Ishikawa (cell line): ENCODE data around the gene TMSB15A.
A peak's percentile ranks its signal among the peaks of the same experiment; 100 is the strongest.

ENCODE experiments used
- CEBPB ChIP-seq: IDR thresholded peaks from 2 replicates; pipeline ENCODE4 v1.6.1; 2012
- CREB1 ChIP-seq: IDR thresholded peaks from 2 replicates; pipeline ENCODE4 v1.6.1; 2012; ENCODE audit warnings: low read depth
- EGR1 ChIP-seq: IDR thresholded peaks from 2 replicates; pipeline ENCODE4 v1.6.1; 2012
- EP300 ChIP-seq: IDR thresholded peaks from 2 replicates; pipeline ENCODE4 v1.6.1; 2012; ENCODE audit warnings: borderline replicate concordance
- FOXM1 ChIP-seq: IDR thresholded peaks from 2 replicates; pipeline ENCODE4 v1.6.1; 2012; ENCODE audit warnings: low read depth, borderline replicate concordance
- MAX ChIP-seq: IDR thresholded peaks from 2 replicates; pipeline ENCODE4 v1.6.1; 2012
- NFIC ChIP-seq: IDR thresholded peaks from 2 replicates; pipeline ENCODE4 v1.6.1; 2012
- RAD21 ChIP-seq: IDR thresholded peaks from 2 replicates; pipeline ENCODE4 v1.6.1; 2012; ENCODE audit warnings: low read depth
- REST ChIP-seq: IDR thresholded peaks from 2 replicates; pipeline ENCODE4 v1.6.1; 2012; ENCODE audit warnings: low read depth, mild to moderate bottlenecking
- TAF1 ChIP-seq: IDR thresholded peaks from 2 replicates; pipeline ENCODE4 v1.6.1; 2012; ENCODE audit warnings: low read depth, mild to moderate bottlenecking
- TCF12 ChIP-seq: IDR thresholded peaks from 2 replicates; pipeline ENCODE4 v1.6.1; 2012; ENCODE audit warnings: low read depth
- TEAD4 ChIP-seq: IDR thresholded peaks from 2 replicates; pipeline ENCODE4 v1.6.1; 2012
- USF1 ChIP-seq: IDR thresholded peaks from 2 replicates; pipeline ENCODE4 v1.6.1; 2012
- YY1 ChIP-seq: IDR thresholded peaks from 2 replicates; pipeline ENCODE4 v1.6.1; 2012; ENCODE audit warnings: low read depth
- ZBTB7A ChIP-seq: IDR thresholded peaks from 2 replicates; pipeline ENCODE4 v1.6.1; 2012; ENCODE audit warnings: low read depth

Gene TMSB15A

GRCh38 chrX:102515975-102516941 lies at the start of gene TMSB15A:
TSS of gene TMSB15A (minus strand) at chrX:102516739.
- TF ChIP-seq NFIC: no peak
- TF ChIP-seq MAX: peak; percentile 42

GRCh38 chrX:102560423-102561068 lies 44.0 kb upstream of the TMSB15A start:
- TF ChIP-seq NFIC (no peak), USF1 (no peak), ZBTB7A (no peak), REST (no peak), EGR1 (no peak), TCF12 (no peak), CREB1 (no peak), FOXM1 (no peak)

- TF ChIP-seq MAX: no peak
- no peak for TF ChIP-seq TCF12
- no peak for TF ChIP-seq EGR1
- TF ChIP-seq RAD21: no peak
- TF ChIP-seq REST: no peak
- no peak for TF ChIP-seq NFIC
- no peak for TF ChIP-seq EP300
- TF ChIP-seq TEAD4: no peak
- TF ChIP-seq ZBTB7A: no peak
These were observed 42.1 kb upstream of the TMSB15A start for GRCh38 chrX:102558607-102559006.

- TF ChIP-seq NFIC (no peak), CEBPB (no peak), YY1 (no peak), FOXM1 (no peak), TCF12 (no peak), EGR1 (no peak), REST (no peak), CREB1 (no peak), RAD21 (no peak), TAF1 (no peak)
These were observed 31.7 kb upstream of the TMSB15A start for GRCh38 chrX:102548231-102548630.

GRCh38 chrX:102546828-102547493 lies 30.4 kb upstream of the TMSB15A start:
- TF ChIP-seq MAX (no peak), TCF12 (no peak), CEBPB (no peak), EGR1 (no peak), NFIC (no peak), TEAD4 (no peak)
